GM21619 (cell line): ENCODE results near the gene SLC26A5.
"Not testable (repeated sequence)": the region's sequence is repeated elsewhere in the genome, so short reads cannot be mapped to it uniquely, and the experiment has no call there.

Experiments used
- ATAC-seq: cut with Tn5 transposase; IDR thresholded peaks from one replicate; pipeline ENCODE4 v1.9.1; 2021; ENCODE audit not compliant: unreplicated experiment

Gene SLC26A5, protein sequence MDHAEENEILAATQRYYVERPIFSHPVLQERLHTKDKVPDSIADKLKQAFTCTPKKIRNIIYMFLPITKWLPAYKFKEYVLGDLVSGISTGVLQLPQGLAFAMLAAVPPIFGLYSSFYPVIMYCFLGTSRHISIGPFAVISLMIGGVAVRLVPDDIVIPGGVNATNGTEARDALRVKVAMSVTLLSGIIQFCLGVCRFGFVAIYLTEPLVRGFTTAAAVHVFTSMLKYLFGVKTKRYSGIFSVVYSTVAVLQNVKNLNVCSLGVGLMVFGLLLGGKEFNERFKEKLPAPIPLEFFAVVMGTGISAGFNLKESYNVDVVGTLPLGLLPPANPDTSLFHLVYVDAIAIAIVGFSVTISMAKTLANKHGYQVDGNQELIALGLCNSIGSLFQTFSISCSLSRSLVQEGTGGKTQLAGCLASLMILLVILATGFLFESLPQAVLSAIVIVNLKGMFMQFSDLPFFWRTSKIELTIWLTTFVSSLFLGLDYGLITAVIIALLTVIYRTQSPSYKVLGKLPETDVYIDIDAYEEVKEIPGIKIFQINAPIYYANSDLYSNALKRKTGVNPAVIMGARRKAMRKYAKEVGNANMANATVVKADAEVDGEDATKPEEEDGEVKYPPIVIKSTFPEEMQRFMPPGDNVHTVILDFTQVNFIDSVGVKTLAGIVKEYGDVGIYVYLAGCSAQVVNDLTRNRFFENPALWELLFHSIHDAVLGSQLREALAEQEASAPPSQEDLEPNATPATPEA

DNA sequence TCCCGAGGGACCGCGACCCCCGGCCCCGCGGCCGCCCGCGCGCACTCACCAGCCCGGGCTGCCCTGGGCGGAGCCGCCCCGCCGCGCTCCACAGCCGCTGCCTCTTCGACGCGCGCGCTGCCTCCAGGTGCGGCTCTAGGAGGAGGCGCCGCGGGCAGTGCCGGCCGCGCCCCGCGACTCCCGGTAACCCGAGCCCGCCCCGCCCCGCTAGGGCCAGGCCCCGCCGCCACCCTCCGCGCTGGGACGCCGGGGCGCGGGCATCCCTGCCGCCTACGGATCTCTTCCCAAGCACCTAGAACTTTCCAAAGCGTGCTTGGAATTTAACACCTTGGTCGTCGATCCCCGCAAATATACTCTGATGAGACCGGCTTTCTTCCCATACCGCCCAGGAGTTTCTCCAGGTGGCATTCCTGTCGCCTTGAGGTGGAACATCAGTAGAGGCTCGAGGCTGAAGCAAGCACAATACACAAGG lies at the start of gene SLC26A5:
Gene SLC26A5, minus strand, starts transcription at position 159 of the 472 bp plus-strand sequence. CDS start 24,693 bp downstream, outside the sequence.
- ATAC-seq = no peak

DNA sequence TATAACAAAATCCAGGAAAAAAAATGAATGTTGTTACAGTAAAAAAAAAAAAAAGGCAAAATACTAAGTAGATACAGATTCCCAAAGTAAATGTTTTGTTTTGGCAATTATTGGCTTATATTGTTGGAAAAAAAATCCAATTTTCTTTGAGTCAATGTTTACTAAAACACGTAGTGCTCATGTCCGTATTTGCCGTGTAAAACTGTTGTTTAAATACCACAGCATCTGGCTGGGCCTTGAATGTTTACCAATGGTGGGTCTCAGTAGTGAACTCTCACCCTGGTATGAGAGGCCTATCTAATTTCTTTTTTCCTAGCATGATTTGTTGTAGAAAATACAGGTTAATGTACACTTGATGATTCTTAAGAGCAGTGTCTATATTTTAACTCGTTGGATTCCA lies 41.4 kb upstream of the SLC26A5 start:
- no peak for ATAC-seq

DNA sequence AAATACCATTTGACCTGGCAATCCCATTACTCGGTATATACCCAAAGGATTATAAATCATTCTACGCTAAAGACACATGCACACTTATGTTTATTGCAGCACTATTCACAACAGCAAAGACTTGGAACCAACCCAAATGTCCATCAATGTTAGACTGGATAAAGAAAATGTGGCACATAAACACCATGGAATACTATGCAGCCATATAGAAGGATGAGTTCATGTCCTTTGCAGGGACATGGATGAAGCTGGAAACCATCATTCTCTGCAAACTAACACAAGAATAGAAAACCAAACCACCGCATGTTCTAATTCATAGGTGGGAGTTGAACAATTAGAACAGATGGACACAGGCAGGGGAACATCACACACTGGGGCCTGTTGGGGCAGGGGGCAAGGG lies 40.9 kb upstream of the SLC26A5 start:
- ATAC-seq = not testable (repeated sequence)

DNA sequence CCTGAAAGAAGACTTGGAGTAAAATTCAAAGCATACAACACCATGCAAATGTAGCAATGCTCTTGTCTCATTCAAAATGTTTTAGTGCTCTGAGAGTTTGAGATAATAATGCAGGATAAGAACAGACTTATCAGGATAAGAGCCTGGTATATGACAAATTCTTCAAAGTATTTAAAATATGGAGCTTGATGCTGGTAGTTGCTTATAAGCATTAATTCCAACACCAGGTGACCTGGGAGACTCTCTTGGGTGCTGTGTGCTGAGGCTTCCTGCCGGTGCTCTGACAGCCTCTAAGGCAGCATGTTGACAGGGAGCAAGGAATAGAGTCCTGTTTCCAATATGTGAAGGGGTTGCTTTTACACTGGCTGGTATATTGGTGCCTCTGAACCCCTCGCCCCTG lies 34.8 kb upstream of the SLC26A5 start:
- ATAC-seq = no peak

DNA sequence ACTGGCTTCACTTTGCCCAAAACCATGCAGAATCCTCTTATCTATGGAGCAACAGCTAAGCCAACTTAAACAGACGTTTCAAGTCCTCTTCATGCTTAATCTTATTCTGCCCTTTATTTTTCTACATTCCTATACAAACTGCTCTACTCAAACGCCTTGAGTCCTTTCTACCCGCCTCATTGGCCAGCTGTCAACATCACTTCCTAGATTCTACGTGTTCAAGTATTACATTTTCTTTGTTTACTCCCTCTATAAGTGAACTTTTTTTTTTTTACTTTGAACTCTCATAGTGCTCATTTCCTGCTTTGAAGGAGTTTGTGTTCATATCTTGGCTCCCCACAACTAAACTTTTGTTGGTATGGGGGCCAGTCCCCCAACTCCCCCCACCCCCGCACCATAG lies 28.9 kb upstream of the SLC26A5 start:
- ATAC-seq = no peak

DNA sequence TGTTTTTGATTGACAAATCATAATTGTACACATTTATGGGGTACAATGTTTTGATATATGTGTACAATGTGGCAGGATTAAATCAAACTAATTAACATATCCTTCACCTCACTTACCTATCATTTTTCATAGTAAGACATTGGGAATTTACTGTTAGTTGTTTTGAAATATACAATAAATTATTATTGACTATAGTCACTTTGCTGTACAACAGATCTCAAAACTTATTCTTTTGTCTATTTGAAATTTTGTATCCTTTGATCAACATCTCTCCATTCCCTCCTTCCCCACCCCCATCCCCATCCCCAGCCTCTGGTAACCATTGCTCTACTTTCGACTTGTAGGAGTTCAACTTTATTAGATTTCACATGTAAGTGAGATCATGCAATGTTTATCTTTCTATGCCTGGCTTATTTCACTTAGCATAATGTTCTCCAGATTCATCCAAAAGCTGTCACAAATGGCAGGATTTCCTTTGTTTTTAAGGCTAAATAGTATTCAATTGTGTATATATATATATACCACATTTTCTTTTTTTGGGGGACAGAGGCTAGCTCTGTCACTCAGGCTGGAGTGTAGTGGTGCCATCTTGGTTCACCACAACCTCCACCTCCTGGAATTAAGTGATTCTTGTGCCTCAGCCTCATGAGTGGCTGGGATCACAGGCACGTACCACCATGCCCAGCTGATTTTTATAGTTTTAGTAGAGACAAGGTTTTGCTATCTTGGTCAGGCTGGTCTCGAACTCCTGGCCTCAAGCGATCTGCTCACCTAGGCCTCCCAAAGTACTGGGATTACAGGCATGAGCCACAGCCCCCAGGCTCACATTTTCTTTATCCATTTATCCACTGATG lies 23.3 kb upstream of the SLC26A5 start:
- no peak for ATAC-seq

DNA sequence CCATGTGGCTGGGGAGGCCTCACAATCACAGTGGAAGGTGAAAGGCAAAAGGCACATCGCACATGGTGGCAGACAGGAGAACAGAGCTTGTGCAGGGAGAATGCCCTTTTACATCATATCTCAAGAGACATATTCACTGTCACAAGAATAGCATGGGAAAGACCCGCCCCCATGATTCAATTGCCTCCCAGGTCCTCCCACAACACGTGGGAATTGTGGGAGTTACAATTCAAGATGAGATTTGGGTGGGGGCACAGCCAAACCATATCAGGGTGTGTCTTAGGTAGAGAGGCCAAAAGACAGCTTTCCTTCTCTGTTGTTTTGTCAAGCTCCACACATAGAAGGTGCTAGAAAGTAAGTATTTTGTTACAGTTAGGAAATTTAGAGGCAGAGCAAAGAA lies 20.8 kb upstream of the SLC26A5 start:
- ATAC-seq = no peak

DNA sequence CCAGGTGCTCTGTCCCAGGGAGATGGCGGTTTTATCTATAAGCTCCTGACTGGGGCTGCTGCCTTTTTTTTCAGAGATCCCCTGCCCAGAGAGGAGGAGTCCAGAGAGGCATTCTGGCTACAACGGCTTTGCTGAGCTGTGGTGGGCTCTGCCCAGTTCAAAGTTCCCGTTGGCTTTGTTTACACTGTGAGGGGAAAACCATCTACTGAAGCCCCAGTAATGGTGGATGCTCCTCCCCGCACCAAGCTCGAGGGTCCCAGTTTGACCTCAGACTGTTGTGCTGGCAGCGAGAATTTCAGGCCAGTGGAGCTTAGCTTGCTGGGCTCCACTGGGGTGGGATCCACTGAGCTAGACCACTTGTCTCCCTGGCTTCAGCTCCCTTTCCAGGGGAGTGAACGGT lies 16.4 kb upstream of the SLC26A5 start:
- ATAC-seq = no peak

DNA sequence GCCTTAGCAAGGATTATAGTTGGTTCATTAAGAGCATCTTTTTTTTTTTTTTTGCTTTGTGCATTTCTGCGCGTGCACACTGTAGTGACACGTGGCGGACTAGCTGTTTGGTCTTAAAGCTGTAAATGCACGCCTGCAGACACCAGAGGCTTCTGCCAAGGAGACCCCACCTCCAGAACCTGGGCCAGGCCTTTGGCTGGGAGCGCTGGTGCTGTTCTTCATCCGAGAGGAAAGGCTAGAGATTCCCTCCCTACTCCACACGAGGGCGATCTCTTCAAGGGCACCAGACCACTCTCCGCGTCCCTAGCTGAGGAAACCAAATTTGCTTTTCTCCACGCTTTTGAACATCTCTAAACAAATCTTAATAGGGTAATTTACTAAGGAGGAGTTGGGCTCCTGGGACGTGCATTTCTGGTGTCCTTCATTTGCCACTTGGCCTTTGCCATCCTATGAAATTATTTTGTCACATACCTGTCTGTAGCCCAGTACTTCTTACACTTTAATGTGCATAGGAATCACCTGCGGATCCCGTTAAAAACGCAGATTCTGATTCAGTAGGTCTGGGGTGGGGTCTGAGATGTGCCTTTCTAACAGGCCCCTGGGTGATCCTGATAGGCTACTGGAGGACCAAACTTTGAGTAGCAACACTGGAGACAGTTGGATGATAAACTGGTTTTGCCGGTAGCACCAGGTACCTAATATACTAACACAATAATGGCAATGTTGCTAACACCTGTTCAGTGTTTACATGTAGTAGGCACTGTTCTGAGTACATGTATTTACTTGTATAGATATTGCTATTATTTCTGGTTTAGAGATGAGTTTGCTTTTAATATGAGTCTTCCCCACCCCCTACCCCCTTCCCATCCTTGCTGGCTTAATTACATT lies 1.3 kb upstream of the SLC26A5 start:
- ATAC-seq = peak; percentile 65

DNA sequence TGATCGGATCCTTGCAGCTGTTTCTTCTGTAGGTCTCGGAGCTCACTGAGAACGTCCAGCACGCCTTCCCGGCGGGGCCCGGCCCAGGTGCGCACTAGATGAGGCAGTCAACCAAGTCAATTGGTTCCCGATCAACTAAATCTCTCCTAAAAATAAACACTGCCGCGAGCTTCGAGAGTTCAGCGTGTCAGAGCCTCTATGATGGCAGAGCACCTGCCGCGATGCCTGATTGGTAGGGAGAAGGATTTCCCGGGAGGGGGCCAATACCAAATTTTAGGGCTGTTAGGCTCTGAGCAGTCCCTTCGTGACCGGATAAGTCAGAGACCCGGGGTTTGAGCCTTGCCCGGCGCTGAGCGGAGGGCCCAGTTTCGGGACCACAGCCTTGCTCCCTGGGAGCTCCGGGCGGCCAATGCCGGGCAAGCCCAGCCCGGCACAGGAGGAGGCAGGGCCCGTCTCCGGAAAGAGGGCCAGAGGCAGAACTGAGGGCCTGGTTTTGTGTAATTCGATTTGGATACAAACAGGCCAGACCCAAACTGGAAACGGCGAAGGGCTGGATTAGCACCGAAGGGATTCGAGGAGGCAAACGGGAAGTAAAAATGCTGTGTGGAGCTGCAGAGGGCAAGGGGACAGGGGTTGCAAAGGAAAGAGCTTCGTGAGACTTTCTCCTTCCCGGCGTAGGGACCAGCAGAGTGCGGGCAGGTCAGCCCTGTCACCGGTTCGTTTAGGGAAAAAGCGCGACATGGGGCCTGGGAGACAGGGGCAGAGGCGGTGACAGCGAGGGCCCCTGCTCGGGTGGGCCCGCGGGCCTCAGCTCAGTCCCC lies 569 bp downstream of the SLC26A5 start:
- no peak for ATAC-seq

DNA sequence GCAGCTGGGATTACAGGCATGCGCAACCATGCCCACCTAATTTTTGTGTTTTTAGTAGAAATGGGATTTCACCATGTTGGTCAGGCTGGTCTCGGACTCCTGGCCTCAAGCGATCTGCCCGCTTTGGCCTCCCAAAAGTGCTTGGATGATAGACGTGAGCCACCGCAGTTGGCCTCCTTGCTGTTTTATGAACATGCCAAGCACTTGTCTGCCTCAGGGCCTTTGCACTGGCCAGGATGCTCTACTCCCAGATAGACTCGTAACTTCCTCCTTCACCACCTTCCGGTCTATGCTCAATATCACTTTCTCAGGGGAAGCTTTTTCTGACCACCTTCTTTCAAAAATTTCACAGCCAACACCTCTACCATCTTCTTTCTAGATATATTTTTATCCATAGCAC lies 6.3 kb downstream of the SLC26A5 start:
- no peak for ATAC-seq

DNA sequence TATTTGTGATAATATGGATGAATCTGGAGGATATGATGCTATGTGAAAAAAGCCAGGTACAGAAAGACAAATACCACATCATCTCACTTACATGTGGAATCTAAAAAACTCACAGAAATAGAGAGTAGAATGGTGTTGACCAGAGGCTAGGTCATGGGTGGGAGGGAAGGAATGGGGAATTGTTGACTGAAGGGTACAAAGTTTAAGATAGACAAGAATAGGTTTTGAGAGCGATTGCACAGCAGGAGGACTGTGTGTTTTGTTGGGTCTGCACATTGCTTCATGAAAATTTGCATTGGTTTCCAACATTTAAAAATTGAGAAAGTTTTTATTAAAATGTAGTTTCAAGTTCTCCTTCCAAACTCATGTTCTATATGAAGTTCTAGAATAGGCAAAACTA lies 8.4 kb downstream of the SLC26A5 start:
- ATAC-seq = no peak

DNA sequence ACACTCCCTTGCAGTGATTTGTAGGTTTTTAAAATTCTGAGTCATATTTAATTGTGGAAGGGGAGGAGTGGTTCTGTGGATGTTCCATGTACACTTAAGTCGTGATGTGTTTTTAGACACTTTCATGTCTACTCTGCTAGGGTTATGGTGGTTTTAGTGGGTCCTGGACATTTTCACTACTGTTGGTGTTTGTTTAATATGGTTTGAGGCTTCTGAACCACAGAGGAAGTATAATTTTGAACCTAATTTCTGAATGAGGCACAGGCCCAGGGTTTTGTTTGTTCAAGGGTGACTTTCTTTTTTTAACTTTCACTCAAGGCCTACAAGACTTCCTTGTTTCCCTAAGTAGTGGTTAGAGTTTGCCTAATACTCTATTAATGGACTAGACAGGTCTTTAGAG lies 13.3 kb downstream of the SLC26A5 start:
- ATAC-seq = peak; percentile 51

DNA sequence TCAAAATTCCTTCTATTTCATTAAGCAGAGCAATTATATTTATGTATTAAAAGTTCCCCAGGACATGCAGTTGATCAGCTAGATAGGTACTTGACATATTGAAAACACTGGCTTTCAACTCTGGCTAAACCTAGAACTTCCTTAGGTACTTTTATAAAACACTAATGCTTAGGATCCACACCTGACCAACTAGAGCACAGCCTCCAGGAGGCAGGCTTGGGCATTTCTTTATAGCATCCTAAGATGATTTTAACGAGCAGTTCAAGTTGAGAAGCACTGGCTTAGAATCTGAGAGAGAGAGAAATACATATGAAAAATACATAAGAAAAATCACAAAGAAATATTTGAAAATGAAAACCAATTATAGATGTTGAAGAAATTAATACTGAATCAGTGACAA lies 20.8 kb downstream of the SLC26A5 start:
- no peak for ATAC-seq

DNA sequence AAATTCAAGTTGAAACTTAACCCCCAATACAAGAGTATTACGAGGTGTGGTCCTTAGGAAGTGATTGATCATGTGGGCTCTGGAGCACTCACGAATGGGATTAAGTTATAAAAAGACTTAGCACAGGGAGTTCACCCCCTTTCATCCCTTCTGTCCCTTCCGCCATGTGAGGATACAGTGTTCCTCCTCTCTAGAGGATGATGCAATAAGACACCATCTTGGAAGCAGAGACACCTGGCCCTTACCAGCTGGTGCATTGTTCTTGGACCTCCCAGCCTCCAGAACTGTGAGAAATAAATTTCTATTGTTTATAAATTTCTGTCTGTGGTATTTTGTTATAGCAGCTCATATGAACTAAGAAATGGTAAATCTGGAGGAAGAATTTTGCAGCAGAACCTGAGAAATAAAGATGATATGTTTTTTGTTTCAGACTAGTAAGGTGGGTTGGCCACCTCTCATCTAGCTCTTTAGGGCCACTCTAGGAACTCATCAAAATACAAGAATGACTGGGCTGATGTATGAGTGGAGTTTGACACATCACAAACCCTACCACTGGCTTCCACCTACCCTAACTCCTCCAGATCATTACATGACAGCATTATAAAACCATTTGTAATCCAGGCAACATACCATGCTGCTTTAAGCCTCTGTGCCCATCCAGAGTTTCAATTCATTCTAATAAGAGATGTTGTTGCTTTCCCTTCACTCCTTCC lies 22.4 kb downstream of the SLC26A5 start:
- no peak for ATAC-seq

DNA sequence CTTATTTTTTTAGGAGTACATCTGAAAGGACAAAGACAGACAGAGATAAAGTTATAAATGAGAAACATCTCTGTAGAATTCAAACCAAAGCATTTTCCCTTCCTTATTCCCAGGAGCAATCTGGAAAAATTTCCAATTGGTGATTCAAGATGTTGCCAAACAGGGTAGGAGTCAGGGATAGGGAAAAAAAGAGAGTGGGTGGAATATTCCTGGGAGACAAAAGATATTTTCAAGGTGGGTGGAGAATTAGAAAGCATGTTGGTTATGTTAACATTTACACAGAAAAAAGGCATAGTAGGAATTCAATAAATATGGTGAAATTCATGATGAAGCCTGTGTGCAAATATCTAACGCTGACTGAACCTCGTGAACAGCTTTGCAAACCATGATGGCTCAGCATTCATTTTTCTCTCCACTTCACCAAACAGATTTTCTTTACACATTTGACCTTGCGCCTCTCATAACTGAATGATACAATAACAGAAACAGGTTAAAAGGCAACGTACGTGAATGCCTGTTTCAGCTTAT lies 25.1 kb downstream of the SLC26A5 start:
- no peak for ATAC-seq

DNA sequence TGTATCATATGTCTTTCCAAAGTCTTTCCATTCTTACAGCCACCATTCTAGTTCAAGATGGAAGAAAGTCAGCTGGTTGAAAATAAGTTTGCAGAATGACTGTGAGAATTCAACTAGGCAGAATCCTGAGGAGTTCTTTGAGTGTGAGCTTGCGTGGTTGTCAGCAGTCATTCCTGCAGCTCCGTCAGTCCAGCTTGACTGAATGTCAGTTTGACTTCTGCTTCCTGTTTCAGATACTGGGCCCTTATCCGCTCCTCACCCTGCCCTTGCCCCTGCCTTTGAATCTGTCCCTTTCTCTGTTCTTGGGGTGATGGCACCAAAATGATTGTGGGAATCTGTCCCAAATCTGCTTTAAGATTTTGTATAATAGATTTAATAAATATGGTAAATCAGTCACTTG lies 27.8 kb downstream of the SLC26A5 start:
- ATAC-seq = no peak

DNA sequence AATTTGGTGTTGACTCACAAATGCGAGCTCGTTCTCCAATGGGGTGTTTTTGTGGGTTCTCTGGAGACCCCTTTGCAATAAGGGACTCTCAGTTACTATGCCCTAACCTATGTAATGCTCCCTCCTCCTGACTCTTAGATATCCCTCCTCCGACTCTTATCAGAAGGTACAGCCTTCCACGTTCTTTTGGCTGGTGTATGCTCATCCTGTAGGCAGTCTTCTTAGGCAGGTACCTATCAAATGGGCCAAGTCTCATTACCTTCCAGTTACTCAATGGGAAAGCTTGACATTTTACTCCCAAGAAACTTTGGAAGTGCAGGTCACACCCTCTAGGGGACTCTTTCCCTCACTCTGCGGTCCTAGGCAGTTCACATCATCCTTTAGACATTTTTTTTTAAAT lies 32.6 kb downstream of the SLC26A5 start:
- no peak for ATAC-seq

DNA sequence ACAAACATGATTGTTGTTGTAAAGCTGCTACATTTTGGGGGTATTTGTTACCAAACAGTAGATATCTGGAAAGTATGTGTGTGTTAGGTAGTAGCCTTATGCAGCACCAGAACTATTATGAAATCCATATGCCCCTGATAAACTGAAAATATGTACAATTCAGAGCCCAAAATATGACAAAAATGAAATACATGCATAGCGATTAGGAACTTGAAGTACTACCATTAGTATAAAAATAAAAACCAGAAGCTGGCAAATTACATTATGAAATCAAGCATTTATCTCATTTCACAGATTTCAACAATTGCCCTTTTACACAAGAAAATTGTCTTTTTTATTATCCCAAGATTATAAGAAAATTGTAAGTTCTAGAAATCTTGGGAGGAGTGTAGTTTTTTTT lies 33.9 kb downstream of the SLC26A5 start:
- no peak for ATAC-seq
